Erythroblast (primary cell): ENCODE results near the gene WIZ.

Experiments used
- GATA1 ChIP-seq: IDR thresholded peaks from 2 replicates; pipeline ENCODE4 v1.6.1; 2011; ENCODE audit warnings: low read depth, mild to moderate bottlenecking, control low read depth, low read length, moderate library complexity
- POLR2A ChIP-seq: IDR thresholded peaks from 2 replicates; pipeline ENCODE4 v1.6.1; 2011; ENCODE audit warnings: mild to moderate bottlenecking, low read length

GRCh38 chr19:15419413-15420025 is 30.2 kb downstream of the WIZ start:
- TF ChIP-seq POLR2A (no peak), GATA1 (no peak)
